K562 (cell line): ENCODE results near the gene CCDC87. TPM values are rescaled to one million over a fixed set of nuclear protein-coding genes. Genes with fewer than 3 reads are reported as not detected.

ENCODE experiments used
- ARHGAP35 ChIP-seq: fragments of 450-650 bp; IDR thresholded peaks from 2 replicates; pipeline ENCODE4 v1.6.1; 2018; ENCODE audit not compliant: partially characterized antibody
- ATF1 ChIP-seq, 2 experiments: fragments of 450-650 bp in 1 of 2; IDR thresholded peaks; 2 replicates each; pipeline ENCODE4 v1.6.1; 2016; ENCODE audit warnings: missing compliant biosample characterization in 1 of 2, missing genetic modification characterization in 1 of 2
- CBX1 ChIP-seq: sonication (generic); IDR thresholded peaks from 2 replicates; pipeline ENCODE4 v1.6.1; 2016; ENCODE audit warnings: antibody characterized with exemption, low read depth, mild to moderate bottlenecking
- CHD1 ChIP-seq: fragments of 200-600 bp; sonication (generic); IDR thresholded peaks from one replicate; pipeline ENCODE4 v1.6.1; 2012; ENCODE audit warnings: mild to moderate bottlenecking, moderate library complexity, low read length, inconsistent platforms
- FOSL1 ChIP-seq: fragments of 200-800 bp; sonication (Bioruptor generic); conservative IDR thresholded peaks from 2 replicates; pipeline ENCODE4 v1.6.1; 2016; ENCODE audit warnings: missing genetic modification characterization, missing compliant biosample characterization
- LARP7 ChIP-seq: fragments of 450-650 bp; IDR thresholded peaks from 2 replicates; pipeline ENCODE4 v1.6.1; 2016
- POLR2AphosphoS5 ChIP-seq: IDR thresholded peaks from 2 replicates; pipeline ENCODE4 v1.6.1; 2011; ENCODE audit warnings: mild to moderate bottlenecking, low read depth, low read length, moderate library complexity; ENCODE audit not compliant: control insufficient read depth, insufficient read depth
- RAD51 ChIP-seq: fragments of 450-650 bp; IDR thresholded peaks from 2 replicates; pipeline ENCODE4 v1.7.1; 2016; ENCODE audit warnings: low read depth, mild to moderate bottlenecking, borderline replicate concordance
- RBM22 ChIP-seq: fragments of 200-400 bp; formaldehyde crosslinking; IDR thresholded peaks from 2 replicates; pipeline ENCODE4 v1.6.1; 2018; ENCODE audit warnings: low read length, low read depth; ENCODE audit not compliant: poor library complexity, severe bottlenecking
- SAP30 ChIP-seq: fragments of 200-600 bp; sonication (generic); IDR thresholded peaks from 2 replicates; pipeline ENCODE4 v1.6.1; 2012; ENCODE audit warnings: borderline replicate concordance, low read depth, mild to moderate bottlenecking, moderate library complexity, low read length, control low read depth, inconsistent platforms; ENCODE audit not compliant: insufficient read depth, poor library complexity, severe bottlenecking
- SRSF9 ChIP-seq: fragments of 200-400 bp; formaldehyde crosslinking; IDR thresholded peaks from 2 replicates; pipeline ENCODE4 v1.6.1; 2017; ENCODE audit warnings: low read depth, low read length, borderline replicate concordance
- ZBTB11 ChIP-seq, 3 experiments: fragments of 200-800 bp in 1 of 3; fragments of 250-450 bp in 1 of 3; fragments of 450-650 bp in 1 of 3; sonication (Bioruptor Pico) in 1 of 3; sonication (Bioruptor generic) in 1 of 3; formaldehyde crosslinking in 1 of 3; IDR thresholded peaks; 2 replicates each; pipeline versions ENCODE4 v1.6.1 to v1.8.0; 2016 to 2022; ENCODE audit warnings: mild to moderate bottlenecking in 2 of 3, missing genetic modification characterization in 2 of 3, missing compliant biosample characterization in 1 of 3, moderate library complexity in 1 of 3
- ZNF507 ChIP-seq: conservative IDR thresholded peaks from 2 replicates; pipeline ENCODE4 v1.6.1; 2017; ENCODE audit warnings: missing genetic modification characterization, missing compliant biosample characterization
- ZNF644 ChIP-seq: fragments of 200-800 bp; sonication (Bioruptor generic); IDR thresholded peaks from 2 replicates; pipeline ENCODE4 v1.6.1; 2016; ENCODE audit warnings: low read depth, missing genetic modification characterization, missing compliant biosample characterization
- ZNF699 ChIP-seq: fragments of 250-450 bp; sonication (Bioruptor Pico); IDR thresholded peaks from 2 replicates; pipeline ENCODE4 v1.8.0; 2021; ENCODE audit warnings: mild to moderate bottlenecking, moderate library complexity; ENCODE audit not compliant: insufficient replicate concordance
- polyA plus RNA-seq, 8 experiments: library from polyadenylated mRNA; depleted of rRNA in 4 of 8; stranded (reverse) in 5 of 8; unstranded in 3 of 8; fragments of >200 nt; fragmentation: Nextera tagmentation in 2 of 8; fragmentation: Illumina TruSeq in 1 of 8; extraction: Ambion mirVana in 2 of 8; extraction: Trizol in 1 of 8; gene quantifications; 2 replicates each; pipeline versions ENCODE4 v1.2.1 to v1.2.3, GENCODE V29; 2011 to 2014; ENCODE audit warnings: inconsistent platforms in 1 of 8, missing spikeins in 1 of 8
- total RNA-seq, 7 experiments: library from RNA; depleted of rRNA in 6 of 7; stranded (reverse); fragments of >200 nt in 6 of 7; fragmentation: Illumina TruSeq in 2 of 7; extraction: Trizol in 2 of 7; gene quantifications; 2 replicates each; pipeline versions ENCODE4 v1.2.1 to v1.2.3, GENCODE V29; 2011 to 2021; ENCODE audit warnings: low replicate concordance in 1 of 7
- TF ChIP-seq, protein P1 (sequence below): conservative IDR thresholded peaks from 2 replicates; pipeline ENCODE4 v1.6.1; 2011; ENCODE audit warnings: low read depth, mild to moderate bottlenecking, low read length; ENCODE audit not compliant: control insufficient read depth
- TF ChIP-seq, protein P2 (sequence below), 2 experiments: fragments of 450-650 bp in 1 of 2; sonication (generic) in 1 of 2; formaldehyde crosslinking; conservative IDR thresholded peaks; 2 replicates each; pipeline versions ENCODE4 v1.4.0 to v1.8.1; 2020 to 2022; ENCODE audit warnings: mild to moderate bottlenecking in 1 of 2, missing genetic modification reagents in 1 of 2

The CCDC87 gene
- total and polyA plus RNA-seq, 9 of the 15 experiments (the other 6 are each of a cell fraction or from before 2014, with no cell fraction given): 0.03 to 0.44 (median 0.15) TPM; not detected in 1

GRCh38 chr11:66617155-66617834, 24.4 kb upstream of the CCDC87 start (continued):
- TF ChIP-seq SAP30 (peak; percentile 89), LARP7 (peak; percentile 54; the same call in 1 of the 2 replicates), RBM22 (peak; percentile 70), RAD51 (no peak), ZNF507 (tag) (no peak), ARHGAP35 (peak; percentile 27), FOSL1 (tag) (0 out of 2 replicates have a peak, but pooled peaks have one; percentile 3), CBX1 (0 out of 2 replicates have a peak, but pooled peaks have one; percentile 2), ATF1 (CRISPR knock-in tag; IDR thresholded peaks at IDR 0.05) (no peak), ATF1 (tag; IDR thresholded peaks at IDR 0.05) (peak; percentile 47; the same call in 1 of the 2 replicates), SRSF9 (no peak), POLR2AphosphoS5 (0 out of 2 replicates have a peak, but pooled peaks have one; percentile 34), CHD1 (peak; percentile 69), ZBTB11 (CRISPR knock-in tag; IDR thresholded peaks at IDR 0.05) (0 out of 6 replicates have a peak, but pooled peaks of 2 of the 3 experiments have one; percentile 9 to 28), ZNF644 (tag) (peak; percentile 53), ZNF699 (CRISPR knock-in tag) (no peak)
- TF ChIP-seq, protein P1, sequence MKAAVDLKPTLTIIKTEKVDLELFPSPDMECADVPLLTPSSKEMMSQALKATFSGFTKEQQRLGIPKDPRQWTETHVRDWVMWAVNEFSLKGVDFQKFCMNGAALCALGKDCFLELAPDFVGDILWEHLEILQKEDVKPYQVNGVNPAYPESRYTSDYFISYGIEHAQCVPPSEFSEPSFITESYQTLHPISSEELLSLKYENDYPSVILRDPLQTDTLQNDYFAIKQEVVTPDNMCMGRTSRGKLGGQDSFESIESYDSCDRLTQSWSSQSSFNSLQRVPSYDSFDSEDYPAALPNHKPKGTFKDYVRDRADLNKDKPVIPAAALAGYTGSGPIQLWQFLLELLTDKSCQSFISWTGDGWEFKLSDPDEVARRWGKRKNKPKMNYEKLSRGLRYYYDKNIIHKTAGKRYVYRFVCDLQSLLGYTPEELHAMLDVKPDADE: 0 out of 2 replicates have a peak, but pooled peaks have one; percentile 45
- TF ChIP-seq, protein P2, sequence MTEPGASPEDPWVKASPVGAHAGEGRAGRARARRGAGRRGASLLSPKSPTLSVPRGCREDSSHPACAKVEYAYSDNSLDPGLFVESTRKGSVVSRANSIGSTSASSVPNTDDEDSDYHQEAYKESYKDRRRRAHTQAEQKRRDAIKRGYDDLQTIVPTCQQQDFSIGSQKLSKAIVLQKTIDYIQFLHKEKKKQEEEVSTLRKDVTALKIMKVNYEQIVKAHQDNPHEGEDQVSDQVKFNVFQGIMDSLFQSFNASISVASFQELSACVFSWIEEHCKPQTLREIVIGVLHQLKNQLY (CRISPR knock-in tag; conservative IDR thresholded peaks at IDR 0.05): peak in 1 of 2 experiments; percentile 22; a peak in 1 of 4 replicates
